Globus pallidus (tissue), 1 donor: ENCODE measurements around the gene HIGD1B.

ENCODE experiments used
- DNase-seq: peaks from one replicate; pipeline ENCODE4 v3.0.0-alpha.2; 2015; ENCODE audit warnings: low spot score

Gene HIGD1B

GRCh38 chr17:44837196-44837595 is 10.5 kb upstream of the HIGD1B start:
- DNase-seq: no peak

- DNase-seq: no peak
Measured at GRCh38 chr17:44840274-44840673, 7.4 kb upstream of the HIGD1B start.

- DNase-seq: no peak
Measured at GRCh38 chr17:44840936-44841335, 6.7 kb upstream of the HIGD1B start.

- no peak for DNase-seq
Measured at GRCh38 chr17:44842748-44843147, 4.9 kb upstream of the HIGD1B start.

GRCh38 chr17:44844390-44844830 is 3.3 kb upstream of the HIGD1B start:
- DNase-seq: no peak

- no peak for DNase-seq
Measured at GRCh38 chr17:44846206-44846605, 1.5 kb upstream of the HIGD1B start.

GRCh38 chr17:44848257-44848795 is 643 bp downstream of the HIGD1B start:
- DNase-seq: no peak

GRCh38 chr17:44848961-44849489 is 1.3 kb downstream of the HIGD1B start:
- DNase-seq: no peak

- no peak for DNase-seq
Measured at GRCh38 chr17:44850025-44850424, 2.3 kb downstream of the HIGD1B start.

- no peak for DNase-seq
Measured at GRCh38 chr17:44850612-44851011, 2.9 kb downstream of the HIGD1B start.

- DNase-seq: no peak
Measured at GRCh38 chr17:44854192-44854591, 6.5 kb downstream of the HIGD1B start.

GRCh38 chr17:44859701-44860100 is 12.0 kb downstream of the HIGD1B start:
- no peak for DNase-seq

GRCh38 chr17:44862278-44862914 is 14.7 kb downstream of the HIGD1B start:
- no peak for DNase-seq

GRCh38 chr17:44863061-44863918 is 15.6 kb downstream of the HIGD1B start:
- DNase-seq: no peak

GRCh38 chr17:44864831-44865230 is 17.1 kb downstream of the HIGD1B start:
- DNase-seq: no peak

GRCh38 chr17:44865231-44865660 is 17.6 kb downstream of the HIGD1B start:
- peak; percentile 50 for DNase-seq

- DNase-seq: no peak
Measured at GRCh38 chr17:44865931-44866330, 18.2 kb downstream of the HIGD1B start.

- no peak for DNase-seq
Measured at GRCh38 chr17:44867841-44868240, 20.2 kb downstream of the HIGD1B start.

- no peak for DNase-seq
Measured at GRCh38 chr17:44871556-44871955, 23.9 kb downstream of the HIGD1B start.

GRCh38 chr17:44872131-44872768 is 24.6 kb downstream of the HIGD1B start:
- DNase-seq: no peak

GRCh38 chr17:44875761-44876160 is 28.1 kb downstream of the HIGD1B start:
- no peak for DNase-seq

GRCh38 chr17:44877121-44877520 is 29.4 kb downstream of the HIGD1B start:
- DNase-seq: no peak
